HCT116 (cell line): ENCODE data around the gene HSF4. TPM values are rescaled to one million over a fixed set of nuclear protein-coding genes. Genes with fewer than 3 reads are reported as not detected.
A peak's percentile ranks its signal among the peaks of the same experiment; 100 is the strongest.

Source experiments
- ATAC-seq: fragments of 200-7000 bp; cut with Tn5 transposase; 2 replicates; pipeline ENCODE4 v1.9.1; 2020; ENCODE audit warnings: mild to moderate bottlenecking, moderate library complexity
- BruUV-seq: library from RNA; stranded (reverse); fragments of 400-500 nt; replicated peaks from 2 replicates; lab custom pipeline; 2021; lab: Mats Ljungman, UMichigan
- CTCF ChIA-PET: fragments of 300-600 bp; sonication (Branson Sonifier 250); formaldehyde crosslinking; loops from one replicate; lab custom pipeline; 2021; ENCODE audit warnings: antibody characterized with exemption; lab: Charles Lee
- POLR2A ChIA-PET: fragments of 300-600, 350-600 bp; sonication (Branson Sonifier 250); formaldehyde crosslinking; loops from one replicate; lab custom pipeline; 2021; ENCODE audit warnings: antibody characterized with exemption; lab: Charles Lee
- RAD21 ChIA-PET, 2 experiments: fragments of 300-600 bp; sonication (Branson Sonifier 250); formaldehyde crosslinking; loops; one replicate each; lab custom pipeline; 2023; ENCODE audit warnings: low total read pairs in 2 of 2; ENCODE audit not compliant: uncharacterized antibody in 2 of 2, unreplicated experiment in 2 of 2, low non-redundant PET in 1 of 2; lab: Charles Lee
- DNase-seq: peaks from one replicate; pipeline ENCODE4 v3.0.0-alpha.2; 2010; ENCODE audit warnings: low read depth, low spot score
- H2AFZ ChIP-seq: fragments of 200-600 bp; shearing (Covaris generic), sonication (generic); 2 replicates; pipeline ENCODE4 v1.6.1; 2017; ENCODE audit warnings: low read depth, mixed run types, mixed read lengths, antibody characterized with exemption, low read length; ENCODE audit not compliant: poor library complexity, severe bottlenecking
- H3K27ac ChIP-seq: 2 replicates; pipeline ENCODE4 v1.5.1; 2012; ENCODE audit warnings: low read depth, low read length
- H3K27me3 ChIP-seq: fragments of 200-600 bp; sonication (generic); 2 replicates; pipeline ENCODE4 v1.6.1; 2016; ENCODE audit warnings: mixed run types, low read length, mixed read lengths; ENCODE audit not compliant: insufficient read depth
- H3K36me3 ChIP-seq, 2 experiments: fragments of 200-500 bp in 1 of 2; fragments of 200-600 bp in 1 of 2; sonication (Bioruptor generic) in 1 of 2; sonication (generic) in 1 of 2; 2 replicates each; pipeline versions ENCODE4 v1.5.1 to v1.6.1; 2014 to 2016; ENCODE audit warnings: low read length in 2 of 2, inconsistent platforms in 1 of 2, mixed read lengths in 1 of 2, mixed run types in 1 of 2; ENCODE audit not compliant: insufficient read depth in 2 of 2, control insufficient read depth in 1 of 2
- H3K4me1 ChIP-seq, 2 experiments: fragments of 200-600 bp in 1 of 2; sonication (generic) in 1 of 2; 2 replicates each; pipeline versions ENCODE4 v1.5.1 to v1.6.1; 2012 to 2017; ENCODE audit warnings: low read length in 2 of 2, inconsistent platforms in 1 of 2, mild to moderate bottlenecking in 1 of 2, mixed read lengths in 1 of 2, mixed run types in 1 of 2, moderate library complexity in 1 of 2; ENCODE audit not compliant: insufficient read depth in 2 of 2, control insufficient read depth in 1 of 2
- H3K4me2 ChIP-seq: fragments of 200-600 bp; sonication (generic); 2 replicates; pipeline ENCODE4 v1.6.1; 2017; ENCODE audit warnings: mixed run types, low read length, mixed read lengths
- H3K4me3 ChIP-seq, 2 experiments: fragments of 200-600 bp in 1 of 2; sonication (generic) in 1 of 2; replicated peaks in 1 of 2; 2 replicates each; pipeline ENCODE4 v1.5.1; 2011 to 2016; ENCODE audit warnings: low read length in 2 of 2, control low read depth in 1 of 2, low read depth in 1 of 2, mild to moderate bottlenecking in 1 of 2, mixed read lengths in 1 of 2, mixed run types in 1 of 2
- H3K79me2 ChIP-seq: fragments of 200-600 bp; sonication (generic); 2 replicates; pipeline ENCODE4 v1.6.1; 2017; ENCODE audit warnings: mild to moderate bottlenecking, mixed run types, low read length, moderate library complexity, mixed read lengths; ENCODE audit not compliant: insufficient read depth
- H3K9ac ChIP-seq: fragments of 200-600 bp; sonication (generic); 2 replicates; pipeline ENCODE4 v1.6.1; 2016; ENCODE audit warnings: low read length, mixed read lengths
- H3K9me2 ChIP-seq: fragments of 200-600 bp; sonication (generic), shearing (Covaris generic); 2 replicates; pipeline ENCODE4 v1.6.1; 2017; ENCODE audit warnings: mixed run types, mild to moderate bottlenecking, moderate library complexity; ENCODE audit not compliant: insufficient read depth
- H3K9me3 ChIP-seq, 2 experiments: fragments of 200-500 bp in 1 of 2; fragments of 200-600 bp in 1 of 2; sonication (Bioruptor generic) in 1 of 2; sonication (generic) in 1 of 2; 2 replicates each; pipeline ENCODE4 v1.6.1; 2014 to 2017; ENCODE audit warnings: low read length in 2 of 2, mixed read lengths in 2 of 2, inconsistent platforms in 1 of 2, low read depth in 1 of 2, mild to moderate bottlenecking in 1 of 2, mixed run types in 1 of 2, moderate library complexity in 1 of 2; ENCODE audit not compliant: control insufficient read depth in 1 of 2, insufficient read depth in 1 of 2
- H4K20me1 ChIP-seq: fragments of 200-600 bp; sonication (generic), shearing (Covaris generic); 2 replicates; pipeline ENCODE4 v1.6.1; 2017; ENCODE audit warnings: mixed run types, mild to moderate bottlenecking, moderate library complexity; ENCODE audit not compliant: insufficient read depth
- CBX3 ChIP-seq: IDR thresholded peaks from 2 replicates; pipeline ENCODE4 v1.6.1; 2012; ENCODE audit warnings: low read depth
- CEBPB ChIP-seq: IDR thresholded peaks from 2 replicates; pipeline ENCODE4 v1.6.1; 2012; ENCODE audit warnings: low read depth
- EGR1 ChIP-seq: IDR thresholded peaks from 2 replicates; pipeline ENCODE4 v1.6.1; 2012; ENCODE audit warnings: low read depth
- ELF1 ChIP-seq: IDR thresholded peaks from 2 replicates; pipeline ENCODE4 v1.6.1; 2012; ENCODE audit warnings: low read depth, borderline replicate concordance
- EZH2 ChIP-seq: fragments of 200-600 bp; sonication (generic); IDR thresholded peaks from 2 replicates; pipeline ENCODE4 v1.6.1; 2017; ENCODE audit warnings: antibody characterized with exemption, mixed run types
- EZH2phosphoT487 ChIP-seq: fragments of 200-600 bp; IDR thresholded peaks from 2 replicates; pipeline ENCODE4 v1.6.1; 2018; ENCODE audit warnings: antibody characterized with exemption, borderline replicate concordance
- JUND ChIP-seq: IDR thresholded peaks from 2 replicates; pipeline ENCODE4 v1.6.1; 2012
- POLR2AphosphoS5 ChIP-seq: IDR thresholded peaks from 2 replicates; pipeline ENCODE4 v1.6.1; 2011; ENCODE audit warnings: mild to moderate bottlenecking, low read depth, low read length, moderate library complexity
- RAD21 ChIP-seq: IDR thresholded peaks from 2 replicates; pipeline ENCODE4 v1.6.1; 2012; ENCODE audit warnings: low read depth, mild to moderate bottlenecking
- SIN3A ChIP-seq: IDR thresholded peaks from 2 replicates; pipeline ENCODE4 v1.6.1; 2012; ENCODE audit warnings: low read depth
- SP1 ChIP-seq: IDR thresholded peaks from 2 replicates; pipeline ENCODE4 v1.6.1; 2012; ENCODE audit warnings: low read depth
- SRF ChIP-seq: IDR thresholded peaks from 2 replicates; pipeline ENCODE4 v1.6.1; 2012; ENCODE audit warnings: low read depth
- YY1 ChIP-seq: IDR thresholded peaks from 2 replicates; pipeline ENCODE4 v1.6.1; 2011; ENCODE audit warnings: low read length, low read depth, moderate library complexity, mild to moderate bottlenecking; ENCODE audit not compliant: insufficient replicate concordance; ENCODE audit errors: extremely low read depth
- ZFX ChIP-seq: fragments of 450-650 bp; IDR thresholded peaks from 2 replicates; pipeline ENCODE4 v1.6.1; 2017
- intact Hi-C: fragments of 100-400 bp; cut with micrococcal nuclease; formaldehyde crosslinking; loops from 2 replicates; pipeline ENCODE4 v1.10.0; 2022
- total RNA-seq: library from RNA; stranded (reverse); gene quantifications from one replicate; pipeline ENCODE4 v1.2.1, GENCODE V29; 2021; ENCODE audit not compliant: unreplicated experiment
- TF ChIP-seq, protein P1 (sequence below): IDR thresholded peaks from 2 replicates; pipeline ENCODE4 v1.6.1; 2012; ENCODE audit warnings: low read depth

Gene HSF4
- total RNA-seq, 1 experiment from 2014 or later: 46.6 TPM

DNA sequence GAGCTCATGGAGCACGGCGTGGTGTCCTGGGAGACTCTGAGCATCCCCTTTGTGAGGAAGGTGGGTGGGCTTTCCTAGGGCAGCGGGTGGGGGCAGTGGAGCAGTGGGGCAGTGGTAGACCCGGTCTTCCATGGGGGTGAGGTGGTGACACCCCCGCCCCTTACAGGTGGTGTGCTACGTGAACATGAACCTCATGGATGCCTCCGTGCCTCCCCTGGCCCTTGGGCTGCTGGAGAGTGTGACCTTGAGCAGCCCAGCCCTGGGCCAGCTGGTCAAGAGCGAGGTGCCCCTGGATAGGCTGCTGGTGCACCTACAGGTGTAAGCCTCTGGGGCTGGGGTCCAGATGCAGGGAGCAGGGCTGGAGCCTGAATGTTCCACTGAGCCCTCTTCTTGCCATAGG is 35.9 kb downstream of the HSF4 start:
- H3K36me3 ChIP-seq: peaks cover 22 to 33% of the 10 kb centered on the region in 2 experiments; a peak in 3 of 4 replicates
- TF ChIP-seq YY1: no peak
- no peak for TF ChIP-seq POLR2AphosphoS5
- TF ChIP-seq SP1: no peak
- no peak for TF ChIP-seq EZH2phosphoT487
- TF ChIP-seq, protein P1, sequence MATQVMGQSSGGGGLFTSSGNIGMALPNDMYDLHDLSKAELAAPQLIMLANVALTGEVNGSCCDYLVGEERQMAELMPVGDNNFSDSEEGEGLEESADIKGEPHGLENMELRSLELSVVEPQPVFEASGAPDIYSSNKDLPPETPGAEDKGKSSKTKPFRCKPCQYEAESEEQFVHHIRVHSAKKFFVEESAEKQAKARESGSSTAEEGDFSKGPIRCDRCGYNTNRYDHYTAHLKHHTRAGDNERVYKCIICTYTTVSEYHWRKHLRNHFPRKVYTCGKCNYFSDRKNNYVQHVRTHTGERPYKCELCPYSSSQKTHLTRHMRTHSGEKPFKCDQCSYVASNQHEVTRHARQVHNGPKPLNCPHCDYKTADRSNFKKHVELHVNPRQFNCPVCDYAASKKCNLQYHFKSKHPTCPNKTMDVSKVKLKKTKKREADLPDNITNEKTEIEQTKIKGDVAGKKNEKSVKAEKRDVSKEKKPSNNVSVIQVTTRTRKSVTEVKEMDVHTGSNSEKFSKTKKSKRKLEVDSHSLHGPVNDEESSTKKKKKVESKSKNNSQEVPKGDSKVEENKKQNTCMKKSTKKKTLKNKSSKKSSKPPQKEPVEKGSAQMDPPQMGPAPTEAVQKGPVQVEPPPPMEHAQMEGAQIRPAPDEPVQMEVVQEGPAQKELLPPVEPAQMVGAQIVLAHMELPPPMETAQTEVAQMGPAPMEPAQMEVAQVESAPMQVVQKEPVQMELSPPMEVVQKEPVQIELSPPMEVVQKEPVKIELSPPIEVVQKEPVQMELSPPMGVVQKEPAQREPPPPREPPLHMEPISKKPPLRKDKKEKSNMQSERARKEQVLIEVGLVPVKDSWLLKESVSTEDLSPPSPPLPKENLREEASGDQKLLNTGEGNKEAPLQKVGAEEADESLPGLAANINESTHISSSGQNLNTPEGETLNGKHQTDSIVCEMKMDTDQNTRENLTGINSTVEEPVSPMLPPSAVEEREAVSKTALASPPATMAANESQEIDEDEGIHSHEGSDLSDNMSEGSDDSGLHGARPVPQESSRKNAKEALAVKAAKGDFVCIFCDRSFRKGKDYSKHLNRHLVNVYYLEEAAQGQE: no peak
- TF ChIP-seq CBX3: no peak
- TF ChIP-seq SIN3A: no peak
- no peak for TF ChIP-seq ELF1
- no peak for TF ChIP-seq SRF
- TF ChIP-seq EGR1: no peak
- no peak for TF ChIP-seq JUND
- no peak for TF ChIP-seq CEBPB
- no peak for TF ChIP-seq ZFX
- TF ChIP-seq EZH2: no peak
- TF ChIP-seq RAD21: no peak
- TF ChIP-seq, all 23 proteins: peak for 0
- H3K27me3 ChIP-seq: no peaks in the 10 kb centered on the region
- peak overlapping the region; percentile 53 for H3K27ac ChIP-seq
- H4K20me1 ChIP-seq: no peaks in the 10 kb centered on the region; the same call in 1 of the 2 replicates
- peaks cover 22% of the 10 kb centered on the region for H3K79me2 ChIP-seq
- no peaks in the 10 kb centered on the region for H3K9me3 ChIP-seq
- H3K4me2 ChIP-seq: peak overlapping the region; percentile 97
- intact Hi-C loops: no loop called here
- ChIA-PET CTCF (interaction anchor here (0.7 to 1.6 kb wide), 2 partner anchors 44 to 45 kb away, joined by 4 to 7 read pairs; no protein-coding TSS in a partner anchor), POLR2A (interaction anchor here (0.7 kb wide), 1 partner anchor 43 kb away, joined by 8 read pairs; no protein-coding TSS in a partner anchor), RAD21 (interaction anchor here in 1 of 2 experiments (0.7 kb wide), 1 partner anchor 45 kb away, joined by 3 read pairs; no protein-coding TSS in a partner anchor)
- H3K9ac ChIP-seq: peak overlapping the region; percentile 75
- peak overlapping the region; percentile 78 for H3K4me3 ChIP-seq
- H3K9me2 ChIP-seq: no peaks in the 10 kb centered on the region
- ATAC-seq: no peak
- H3K4me1 ChIP-seq: peaks cover 15 to 33% of the 10 kb centered on the region in 2 experiments
- H2AFZ ChIP-seq: no peak overlapping the region
- no TSS peak for BruUV-seq
- DNase-seq: no peak
